Activated CD4-positive, alpha-beta T cell treated with anti-CD3 and anti-CD28 coated beads for 36 hours (primary cell): Measurements from ENCODE around the gene RFX1. TPM values are rescaled to one million over a fixed set of nuclear protein-coding genes. Genes with fewer than 3 reads are reported as not detected.

ENCODE experiments used
- ATAC-seq: fragments of 200-7000 bp; cut with Tn5 transposase; one replicate; pipeline ENCODE4 v1.10.0; 2021; ENCODE audit warnings: mild to moderate bottlenecking, moderate library complexity
- CTCF ChIA-PET: fragments of 350-600 bp; sonication (Branson Sonifier 250); formaldehyde crosslinking; loops from one replicate; lab custom pipeline; 2021; ENCODE audit warnings: antibody characterized with exemption; lab: Charles Lee
- POLR2A ChIA-PET: fragments of 350-600 bp; sonication (Branson Sonifier 250); formaldehyde crosslinking; loops from one replicate; lab custom pipeline; 2021; ENCODE audit warnings: antibody characterized with exemption, inconsistent platforms; lab: Charles Lee
- DNase-seq: peaks from one replicate; pipeline ENCODE4 v3.0.0-alpha.2; 2020
- H3K27ac Mint-ChIP-seq: one replicate; pipeline ENCODE4 v1.8.0; 2021; ENCODE audit warnings: mixed read lengths
- H3K27me3 Mint-ChIP-seq: one replicate; pipeline ENCODE4 v1.8.0; 2021; ENCODE audit warnings: mixed read lengths
- H3K36me3 Mint-ChIP-seq: one replicate; pipeline ENCODE4 v1.8.0; 2021; ENCODE audit warnings: low read depth, mixed read lengths
- H3K4me1 Mint-ChIP-seq: one replicate; pipeline ENCODE4 v1.8.0; 2021; ENCODE audit warnings: mixed read lengths
- H3K4me3 Mint-ChIP-seq: one replicate; pipeline ENCODE4 v1.8.0; 2021; ENCODE audit warnings: mild to moderate bottlenecking, moderate library complexity, mixed read lengths
- H3K9me3 Mint-ChIP-seq: one replicate; pipeline ENCODE4 v1.8.0; 2021; ENCODE audit warnings: low read depth, mixed read lengths
- intact Hi-C, 2 experiments: fragments of 100-400 bp; cut with DNase I in 1 of 2; cut with micrococcal nuclease in 1 of 2; formaldehyde crosslinking; loops; one replicate each; pipeline versions ENCODE4 v1.14.2 to v1.15.1; 2022 to 2024; cut with DNase I, micrococcal nuclease
- total RNA-seq, 2 experiments: library from RNA; stranded (reverse); gene quantifications; one replicate each; pipeline ENCODE4 v1.2.3, GENCODE V29; 2021

The RFX1 gene
- total RNA-seq, 2 experiments from 2014 or later: 14.2 to 15.3 TPM

DNA sequence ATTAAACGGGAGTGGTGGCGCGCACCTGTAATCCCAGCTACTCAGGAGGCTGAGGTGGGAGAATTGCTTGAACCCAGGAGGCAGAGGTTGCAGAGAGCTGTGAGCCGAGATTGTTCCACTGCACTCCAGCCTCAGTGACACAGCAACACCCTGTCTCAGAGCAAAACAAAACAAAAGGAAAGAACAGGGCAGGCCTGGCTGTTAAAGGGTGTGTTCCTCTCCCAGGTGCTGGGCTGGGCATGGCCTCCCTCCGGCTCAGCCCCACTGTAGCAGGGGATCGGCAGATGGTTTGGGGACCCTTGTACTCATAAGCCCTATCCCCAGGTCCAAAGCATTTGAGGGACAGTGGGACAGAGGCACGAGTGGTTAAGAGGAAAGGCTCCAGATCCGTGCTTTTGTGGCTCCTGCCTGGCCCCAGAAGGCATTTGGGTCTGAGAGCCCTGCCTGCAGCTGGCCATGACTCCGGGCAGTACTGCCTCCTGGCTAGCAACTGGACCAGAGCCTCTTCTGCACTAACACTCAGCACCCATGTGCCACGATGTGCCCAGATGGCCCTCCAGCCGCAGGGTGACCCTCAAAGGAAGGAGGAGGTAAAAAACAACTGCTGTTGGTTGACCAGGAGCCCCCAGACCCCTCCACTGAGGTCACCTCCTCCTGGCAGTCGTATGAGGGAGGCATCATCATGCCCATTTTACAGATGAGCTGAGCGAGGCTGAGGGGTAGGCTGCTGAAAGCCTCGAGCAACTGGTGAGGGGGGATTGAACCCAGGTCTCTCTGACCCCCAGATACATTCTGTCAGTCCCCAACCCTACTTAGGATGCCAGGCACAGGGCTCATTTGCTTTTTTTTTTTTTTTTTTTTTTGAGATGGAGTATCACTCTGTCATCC, 10.0 kb downstream of the RFX1 start:
- Mint-ChIP-seq H3K27me3 (no peaks in the 10 kb centered on the region), H3K4me1 (peaks cover 12% of the 10 kb centered on the region), H3K9me3 (peaks cover 4% of the 10 kb centered on the region), H3K4me3 (no peak overlapping the region), H3K36me3 (peaks cover 36% of the 10 kb centered on the region), H3K27ac (no peak overlapping the region)
- ChIA-PET CTCF (interaction anchor here (0.6 kb wide), 1 partner anchor 15 kb away, joined by 3 read pairs; no protein-coding TSS in a partner anchor), POLR2A (no interaction called here)
- no peak for DNase-seq
- intact Hi-C loops: no loop called here
- ATAC-seq: no peak

DNA sequence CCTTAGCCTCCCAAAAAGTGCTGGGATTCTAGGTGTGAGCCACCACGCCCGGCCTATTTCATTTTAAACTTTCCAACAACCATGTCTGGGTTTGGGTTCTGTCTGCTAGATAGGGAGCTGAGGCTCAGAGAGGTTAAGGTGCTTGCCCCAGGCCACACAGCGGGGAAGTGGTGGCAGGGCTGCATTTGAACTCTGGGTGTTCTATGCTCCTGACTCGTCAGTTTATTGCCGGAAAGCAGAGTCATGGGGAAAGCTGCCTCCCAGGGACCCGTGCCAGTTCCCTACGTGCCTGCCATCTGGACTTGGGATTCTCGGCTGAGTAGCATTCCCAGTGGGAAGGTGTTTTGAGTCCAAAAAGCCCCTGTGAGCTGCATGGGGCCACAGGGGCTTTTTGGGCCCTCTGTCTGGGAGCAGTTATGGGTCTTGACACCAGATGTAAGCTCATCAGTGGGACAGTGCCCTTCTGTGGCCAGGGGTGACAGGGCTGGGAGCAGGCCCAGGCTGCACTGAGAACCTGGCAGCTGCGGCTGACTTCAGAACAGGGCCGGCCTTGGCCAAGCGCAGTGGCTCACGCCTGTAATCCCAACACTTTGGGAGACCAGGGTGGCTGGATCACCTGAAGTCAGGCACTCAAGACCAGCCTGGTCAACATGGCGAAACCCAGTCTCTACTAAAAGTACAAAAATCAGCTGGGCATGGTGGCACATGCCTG, 10.9 kb downstream of the RFX1 start:
- intact Hi-C loops: no loop called here
- no peaks in the 10 kb centered on the region for H3K27me3 Mint-ChIP-seq
- H3K36me3 Mint-ChIP-seq: peaks cover 33% of the 10 kb centered on the region
- no peak overlapping the region for H3K4me3 Mint-ChIP-seq
- CTCF ChIA-PET: interaction anchor here (0.6 kb wide), 1 partner anchor 16 kb away, joined by 3 read pairs; no protein-coding TSS in a partner anchor
- H3K4me1 Mint-ChIP-seq: peaks cover 4% of the 10 kb centered on the region
- ATAC-seq (no peak), DNase-seq (no peak)
- H3K9me3 Mint-ChIP-seq: peaks cover 4% of the 10 kb centered on the region
- POLR2A ChIA-PET: no interaction called here
- H3K27ac Mint-ChIP-seq: no peak overlapping the region

GRCh38 chr19:13993590-13994300, 12.4 kb downstream of the RFX1 start:
- H3K9me3 Mint-ChIP-seq: peaks cover 1% of the 10 kb centered on the region
- H3K27ac Mint-ChIP-seq: no peak overlapping the region
- POLR2A ChIA-PET: no interaction called here
- peaks cover 15% of the 10 kb centered on the region for H3K4me1 Mint-ChIP-seq
- no peaks in the 10 kb centered on the region for H3K27me3 Mint-ChIP-seq
- no peak overlapping the region for H3K4me3 Mint-ChIP-seq
- DNase-seq (no peak), ATAC-seq (no peak)
- CTCF ChIA-PET: interaction anchor here (0.6 kb wide), 2 partner anchors 122 to 132 kb away, joined by 3 read pairs; no protein-coding TSS in a partner anchor
- intact Hi-C loops: no loop called here
- peaks cover 30% of the 10 kb centered on the region for H3K36me3 Mint-ChIP-seq

DNA sequence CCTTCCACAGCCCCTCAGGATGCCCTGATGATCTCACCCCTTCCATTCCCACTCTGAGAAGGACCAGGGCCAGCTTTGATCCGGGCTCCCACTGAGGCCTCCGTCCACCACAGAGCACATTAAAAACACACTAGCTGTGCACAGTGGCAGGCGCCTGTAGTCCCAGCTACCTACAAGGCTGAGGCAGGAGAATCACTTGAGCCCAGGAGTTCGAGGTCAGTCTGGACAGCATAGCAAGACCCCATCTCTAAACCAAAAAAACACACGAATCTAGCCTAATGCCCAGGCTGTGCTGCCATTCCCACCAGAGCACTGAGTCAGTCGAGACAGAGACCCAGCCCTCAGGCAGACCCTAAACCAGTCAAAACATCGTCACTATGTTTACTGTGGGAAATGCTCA, 14.1 kb downstream of the RFX1 start:
- intact Hi-C loops: no loop called here
- ChIA-PET POLR2A (no interaction called here), CTCF (interaction anchor here (1.3 to 2.3 kb wide), 2 partner anchors 56 to 60 kb away, joined by 4 read pairs; no protein-coding TSS in a partner anchor)
- ATAC-seq: no peak
- Mint-ChIP-seq H3K4me3 (no peak overlapping the region), H3K27me3 (no peaks in the 10 kb centered on the region), H3K36me3 (peaks cover 29% of the 10 kb centered on the region), H3K9me3 (no peaks in the 10 kb centered on the region), H3K27ac (no peak overlapping the region), H3K4me1 (peaks cover 29% of the 10 kb centered on the region)
- no peak for DNase-seq

- POLR2A ChIA-PET: interaction anchor here (1.1 kb wide), 1 partner anchor 18 kb away, joined by 4 read pairs; no protein-coding TSS in a partner anchor
- CTCF ChIA-PET: no interaction called here
- H3K4me1 Mint-ChIP-seq: peaks cover 46% of the 10 kb centered on the region
These were observed 16.0 kb downstream of the RFX1 start for GRCh38 chr19:13990085-13990484.

DNA sequence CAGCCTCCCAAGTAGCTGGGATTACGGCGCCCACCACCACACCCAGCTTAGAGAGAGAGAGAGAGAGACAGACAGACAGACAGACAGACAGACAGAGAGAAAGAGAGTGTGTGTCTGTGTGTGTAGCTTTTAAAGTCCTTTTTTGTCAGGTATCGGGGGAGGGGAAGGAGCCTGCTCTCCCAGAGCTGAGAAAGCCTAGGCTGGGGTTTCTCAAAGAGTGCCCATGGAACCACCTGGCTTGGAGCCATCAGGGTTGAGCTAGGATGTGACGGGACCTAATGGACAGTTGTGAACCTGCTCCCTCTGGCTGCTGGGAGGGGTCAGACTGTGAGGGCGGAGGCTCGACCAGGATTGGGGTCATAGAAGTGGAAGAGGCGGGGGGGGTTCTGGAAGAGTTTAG, 16.6 kb downstream of the RFX1 start:
- Mint-ChIP-seq H3K36me3 (peaks cover 27% of the 10 kb centered on the region), H3K9me3 (no peaks in the 10 kb centered on the region), H3K27ac (peak overlapping the region; percentile 66), H3K4me3 (no peak overlapping the region), H3K4me1 (peaks cover 51% of the 10 kb centered on the region), H3K27me3 (no peaks in the 10 kb centered on the region)
- intact Hi-C loops: loop anchor here in 1 of 2 experiments (5.0 kb wide), 2 partner anchors 37 to 43 kb away; partner anchors contain the start of genes DCAF15 and IL27RA
- no peak for DNase-seq
- ChIA-PET CTCF (no interaction called here), POLR2A (interaction anchor here (1.1 to 1.4 kb wide), 2 partner anchors 17 to 19 kb away, joined by 3 to 4 read pairs; no protein-coding TSS in a partner anchor)
- no peak for ATAC-seq

More at GRCh38 chr19:13990085-13990484, 16.0 kb downstream of the RFX1 start:
- Mint-ChIP-seq H3K9me3 (no peaks in the 10 kb centered on the region), H3K36me3 (peaks cover 29% of the 10 kb centered on the region), H3K27me3 (no peaks in the 10 kb centered on the region), H3K27ac (peak overlapping the region; percentile 10), H3K4me3 (no peak overlapping the region)
- DNase-seq (no peak), ATAC-seq (no peak)
- intact Hi-C loops: no loop called here

- DNase-seq (no peak), ATAC-seq (no peak)
- Mint-ChIP-seq H3K27ac (peak overlapping the region; percentile 97), H3K4me1 (peaks cover 65% of the 10 kb centered on the region), H3K9me3 (no peaks in the 10 kb centered on the region), H3K27me3 (no peaks in the 10 kb centered on the region), H3K36me3 (peaks cover 27% of the 10 kb centered on the region), H3K4me3 (peak overlapping the region; percentile 63)
- ChIA-PET CTCF (interaction anchor here (0.5 to 0.6 kb wide), 2 partner anchors 61 to 359 kb away, joined by 3 read pairs; no protein-coding TSS in a partner anchor), POLR2A (interaction anchor here (0.6 to 1.9 kb wide), 5 partner anchors 10 to 394 kb away, joined by 3 to 6 read pairs (median 3); partner anchors contain the start of gene ADGRE5)
- intact Hi-C loops: loop anchor here in 1 of 2 experiments (5.0 kb wide), 2 partner anchors 35 to 45 kb away; partner anchors contain the start of genes DCAF15 and IL27RA
These were observed 18.8 kb downstream of the RFX1 start for GRCh38 chr19:13987101-13987890.

GRCh38 chr19:13986348-13986904, 19.7 kb downstream of the RFX1 start:
- ChIA-PET POLR2A (interaction anchor here (1.0 to 1.9 kb wide), 3 partner anchors 9 to 394 kb away, joined by 3 to 6 read pairs (median 5); partner anchors contain the start of gene ADGRE5), CTCF (interaction anchor here (0.6 to 1.6 kb wide), 5 partner anchors 8 to 62 kb away, joined by 3 to 4 read pairs (median 3); no protein-coding TSS in a partner anchor)
- no peaks in the 10 kb centered on the region for H3K9me3 Mint-ChIP-seq
- H3K4me3 Mint-ChIP-seq: peak overlapping the region; percentile 63
- peak overlapping the region; percentile 97 for H3K27ac Mint-ChIP-seq
- ATAC-seq (peak; percentile 92), DNase-seq (peak; percentile 100)
- peaks cover 65% of the 10 kb centered on the region for H3K4me1 Mint-ChIP-seq
- H3K36me3 Mint-ChIP-seq: peaks cover 25% of the 10 kb centered on the region
- intact Hi-C loops: loop anchor here (1.0 to 5.0 kb wide), 8 partner anchors 20 to 151 kb away; partner anchors contain the start of genes DCAF15 (in 2 of the 2), RFX1 (in 2 of the 2), BRME1 (in 1 of the 2) and CC2D1A (in 1 of the 2)
- H3K27me3 Mint-ChIP-seq: no peaks in the 10 kb centered on the region

- Mint-ChIP-seq H3K36me3 (peaks cover 19% of the 10 kb centered on the region), H3K4me3 (peak overlapping the region; percentile 63), H3K27ac (peak overlapping the region; percentile 97), H3K9me3 (no peaks in the 10 kb centered on the region), H3K4me1 (peaks cover 65% of the 10 kb centered on the region), H3K27me3 (no peaks in the 10 kb centered on the region)
- intact Hi-C loops: loop anchor here (1.0 to 5.0 kb wide), 8 partner anchors 20 to 151 kb away; partner anchors contain the start of genes DCAF15 (in 2 of the 2), RFX1 (in 2 of the 2), BRME1 (in 1 of the 2) and CC2D1A (in 1 of the 2)
- ATAC-seq (peak; percentile 8), DNase-seq (peak; percentile 53)
- POLR2A ChIA-PET: interaction anchor here (0.8 to 1.9 kb wide), 5 partner anchors 8 to 395 kb away, joined by 3 to 7 read pairs (median 5); partner anchors contain the start of genes ADGRE5 and RFX1
- CTCF ChIA-PET: interaction anchor here (0.6 to 1.6 kb wide), 4 partner anchors 8 to 59 kb away, joined by 3 to 4 read pairs (median 4); no protein-coding TSS in a partner anchor
These were observed 20.3 kb downstream of the RFX1 start for GRCh38 chr19:13985771-13986347.
